Dermis microvascular lymphatic vessel endothelial cell (primary cell): Measurements from ENCODE around the gene DOCK4. TPM values are rescaled to one million over a fixed set of nuclear protein-coding genes. Genes with fewer than 3 reads are reported as not detected.

Experiments used
- DNase-seq, 2 donors: peaks; one replicate each; pipeline versions ENCODE4 v3.0.0 to v3.0.0-alpha.2; 2010; ENCODE audit warnings: low read depth in 2 of 2
- total RNA-seq: library from RNA; depleted of rRNA; stranded (reverse); fragments of >200 nt; gene quantifications from 2 replicates; pipeline ENCODE4 v1.2.1, GENCODE V29; 2014

Gene DOCK4
- total RNA-seq, 1 donor from 2014 or later: 59.7 TPM

DNA sequence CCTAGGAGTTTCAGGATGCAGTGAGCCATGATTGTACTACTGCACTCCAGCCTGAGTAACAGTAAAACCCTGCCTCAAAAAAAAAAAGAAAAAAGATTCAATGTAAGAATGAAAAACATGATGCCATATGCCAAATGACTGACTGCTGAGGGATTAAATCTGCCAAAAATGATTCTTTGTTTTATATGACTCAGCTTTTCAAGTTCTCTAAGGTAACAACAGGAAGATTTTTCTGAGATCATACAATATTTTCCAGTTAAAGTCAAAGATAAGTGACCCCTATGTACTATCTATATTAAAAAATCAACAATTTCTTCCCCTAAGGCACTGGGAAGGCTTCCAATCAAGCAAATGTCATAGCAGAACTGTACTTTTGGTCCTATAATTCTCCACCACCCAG, 372.7 kb downstream of the DOCK4 start:
- DNase-seq: peak in 1 of 2 donors; percentile 91

- DNase-seq: no peak
Observed at GRCh38 chr7:111832174-111832573, 374.0 kb downstream of the DOCK4 start.

- DNase-seq: no peak
Observed at GRCh38 chr7:111829221-111829620, 377.0 kb downstream of the DOCK4 start.

DNA sequence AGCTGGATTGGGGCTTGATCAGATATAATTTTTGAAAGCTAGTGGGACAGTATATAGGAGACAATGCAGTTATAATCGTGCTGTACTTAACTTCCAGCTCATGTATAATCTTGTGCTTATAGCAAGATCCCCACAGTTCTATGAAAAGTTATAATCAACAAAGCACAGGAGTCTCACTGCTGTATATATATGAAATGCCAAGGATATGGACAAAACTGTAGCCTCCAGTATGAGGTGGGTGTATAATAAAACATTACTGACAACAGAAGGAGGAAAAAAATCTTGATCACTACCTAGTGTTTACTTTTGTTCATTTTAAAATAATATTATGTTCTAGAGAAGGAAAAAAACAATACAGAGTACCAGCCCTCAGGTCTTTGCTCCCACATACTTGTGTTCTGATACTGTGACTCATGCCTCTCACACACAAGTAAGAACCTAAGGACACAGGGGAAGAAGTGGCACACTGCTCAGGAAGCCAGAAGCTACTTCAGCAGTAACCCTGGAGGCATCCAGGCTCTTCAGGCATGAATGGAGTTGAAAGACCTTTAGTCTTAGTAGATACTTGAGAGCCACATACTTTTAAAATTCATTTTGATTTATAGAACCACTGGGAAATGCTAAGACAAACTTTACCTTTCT, 378.2 kb downstream of the DOCK4 start:
- DNase-seq: peak in 1 of 2 donors; percentile 88

- no peak for DNase-seq
Observed at GRCh38 chr7:111825046-111825445, 381.2 kb downstream of the DOCK4 start.

DNA sequence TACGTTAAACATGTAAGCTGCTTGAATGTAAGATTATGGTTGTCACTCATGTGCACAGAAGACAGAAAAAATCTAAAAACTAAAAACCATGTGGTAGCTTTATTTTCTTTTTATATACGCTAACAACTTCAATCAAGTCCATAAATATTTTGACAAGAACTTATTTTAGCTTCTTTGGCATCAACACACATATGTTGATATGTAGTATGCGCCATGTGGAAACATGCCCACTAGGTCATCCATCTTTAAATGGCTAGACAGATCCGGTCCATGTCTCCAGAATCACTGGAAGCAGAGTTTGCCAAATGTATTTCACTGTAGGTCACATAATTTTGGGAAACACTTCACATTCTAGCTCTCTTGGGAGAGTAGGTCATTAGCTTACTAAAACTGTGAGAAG, 382.4 kb downstream of the DOCK4 start:
- no peak for DNase-seq

- no peak for DNase-seq
Observed at GRCh38 chr7:111821046-111821445, 385.2 kb downstream of the DOCK4 start.

- no peak for DNase-seq
Observed at GRCh38 chr7:111820621-111821020, 385.6 kb downstream of the DOCK4 start.

DNA sequence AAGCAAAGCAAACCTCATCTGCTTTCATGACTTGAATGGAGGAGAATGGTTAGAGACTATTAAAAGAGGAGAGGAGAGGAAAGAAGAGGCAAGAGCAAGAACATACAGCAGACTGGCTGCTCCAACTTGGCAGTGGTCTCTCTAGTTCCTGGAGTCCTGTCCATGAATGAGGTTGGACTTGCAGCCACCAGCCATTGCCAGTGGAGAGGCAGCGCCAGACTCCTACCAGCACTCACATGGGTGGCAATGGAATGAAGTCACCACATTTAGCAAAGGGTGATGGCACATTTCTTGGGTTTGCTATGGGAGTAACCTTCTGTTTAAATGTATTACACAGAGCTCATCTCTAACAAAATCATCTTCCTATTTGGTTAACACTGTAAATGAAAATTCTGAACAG, 386.1 kb downstream of the DOCK4 start:
- DNase-seq: no peak

DNA sequence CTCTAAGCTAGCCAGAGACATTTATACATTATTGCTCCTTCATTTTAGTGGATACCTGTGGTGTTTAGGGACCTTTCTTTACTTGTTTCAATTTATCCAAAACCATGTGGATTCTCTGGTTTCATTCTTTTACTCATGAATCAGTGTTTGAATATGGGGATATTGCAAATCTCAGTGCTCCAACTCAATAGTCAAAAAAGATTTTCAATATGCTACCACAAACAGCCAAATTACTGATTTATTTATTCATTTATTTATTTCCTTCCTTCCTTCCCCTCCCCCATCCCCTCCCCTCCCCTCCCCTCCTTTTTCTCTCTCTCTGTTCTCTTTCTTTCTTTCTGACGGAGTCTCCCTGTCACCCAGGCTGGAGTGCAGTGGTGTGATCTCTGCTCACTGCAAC, 390.8 kb downstream of the DOCK4 start:
- no peak for DNase-seq

- no peak for DNase-seq
Observed at GRCh38 chr7:111813306-111813705, 392.9 kb downstream of the DOCK4 start.

GRCh38 chr7:111806232-111806631, 400.0 kb downstream of the DOCK4 start:
- DNase-seq: no peak

DNA sequence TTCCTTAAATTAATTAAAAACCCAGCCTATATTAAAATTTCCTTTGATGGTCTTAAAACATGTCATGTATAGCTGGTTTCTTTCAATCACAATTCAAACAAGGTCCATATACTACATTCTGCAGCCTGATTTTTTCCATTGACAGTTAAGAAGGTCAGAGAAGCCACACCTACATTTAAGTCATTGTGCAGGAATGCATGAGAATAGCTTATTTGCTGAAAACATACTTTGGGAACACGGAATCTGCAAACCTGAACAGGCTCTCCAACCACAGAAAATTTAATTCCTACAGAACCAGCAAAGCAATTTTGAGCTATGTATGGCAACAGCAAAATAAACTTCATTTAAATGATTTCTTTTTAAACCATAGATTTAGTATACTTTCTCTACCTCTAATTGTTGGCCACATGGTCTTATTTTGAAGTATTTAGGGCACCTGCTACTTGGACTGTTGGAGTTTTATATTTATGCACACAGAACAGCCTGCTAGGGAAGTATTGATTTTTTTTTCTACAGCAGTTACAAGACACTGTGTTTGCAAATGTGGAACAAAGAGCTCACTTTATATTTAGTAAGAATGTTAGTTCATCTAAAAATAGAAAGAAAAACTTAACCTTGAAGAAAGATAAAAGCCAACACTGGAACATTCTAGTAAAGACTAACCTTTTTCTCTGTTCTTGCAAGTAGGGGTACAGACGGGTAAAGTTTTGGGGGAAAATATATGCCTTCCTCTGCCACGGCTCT, 403.0 kb downstream of the DOCK4 start:
- DNase-seq: no peak

GRCh38 chr7:111802194-111802772, 403.9 kb downstream of the DOCK4 start:
- DNase-seq: no peak

GRCh38 chr7:111801277-111801676, 404.9 kb downstream of the DOCK4 start:
- DNase-seq: no peak

DNA sequence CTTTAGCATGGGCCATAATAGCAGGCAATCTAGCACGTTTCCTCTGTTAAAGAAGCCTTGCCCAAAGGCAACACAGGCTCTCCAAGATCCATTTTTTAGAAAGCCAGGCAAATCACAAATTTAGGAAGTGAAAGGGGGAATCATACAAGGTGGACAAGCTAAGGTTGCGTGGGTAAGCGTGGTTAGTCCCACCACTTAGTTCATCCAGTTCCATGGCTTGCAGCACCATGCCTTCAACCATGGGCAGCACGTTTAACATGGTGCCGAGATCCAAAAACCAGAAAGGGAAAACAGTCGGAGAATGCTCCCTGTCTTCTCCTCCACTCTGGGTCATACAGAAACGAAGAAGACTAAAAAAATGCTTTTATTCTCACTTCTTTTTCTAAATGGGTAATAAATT, 409.5 kb downstream of the DOCK4 start:
- peak in 1 of 2 donors; percentile 15 for DNase-seq

- DNase-seq: no peak
Observed at GRCh38 chr7:111789870-111790269, 416.3 kb downstream of the DOCK4 start.

DNA sequence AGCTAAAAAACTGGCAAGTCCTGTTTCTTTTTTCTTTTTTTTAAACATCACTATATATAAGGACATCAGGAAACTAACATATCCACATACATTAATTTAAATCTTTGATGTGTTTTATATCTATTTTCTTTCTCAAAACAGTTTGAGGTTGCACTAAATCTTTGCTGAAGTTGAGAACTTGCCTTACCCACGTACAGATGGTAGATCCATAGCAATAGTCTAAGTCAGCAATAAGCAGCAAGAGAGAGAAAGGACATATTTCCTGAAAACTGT, 417.2 kb downstream of the DOCK4 start:
- no peak for DNase-seq

DNA sequence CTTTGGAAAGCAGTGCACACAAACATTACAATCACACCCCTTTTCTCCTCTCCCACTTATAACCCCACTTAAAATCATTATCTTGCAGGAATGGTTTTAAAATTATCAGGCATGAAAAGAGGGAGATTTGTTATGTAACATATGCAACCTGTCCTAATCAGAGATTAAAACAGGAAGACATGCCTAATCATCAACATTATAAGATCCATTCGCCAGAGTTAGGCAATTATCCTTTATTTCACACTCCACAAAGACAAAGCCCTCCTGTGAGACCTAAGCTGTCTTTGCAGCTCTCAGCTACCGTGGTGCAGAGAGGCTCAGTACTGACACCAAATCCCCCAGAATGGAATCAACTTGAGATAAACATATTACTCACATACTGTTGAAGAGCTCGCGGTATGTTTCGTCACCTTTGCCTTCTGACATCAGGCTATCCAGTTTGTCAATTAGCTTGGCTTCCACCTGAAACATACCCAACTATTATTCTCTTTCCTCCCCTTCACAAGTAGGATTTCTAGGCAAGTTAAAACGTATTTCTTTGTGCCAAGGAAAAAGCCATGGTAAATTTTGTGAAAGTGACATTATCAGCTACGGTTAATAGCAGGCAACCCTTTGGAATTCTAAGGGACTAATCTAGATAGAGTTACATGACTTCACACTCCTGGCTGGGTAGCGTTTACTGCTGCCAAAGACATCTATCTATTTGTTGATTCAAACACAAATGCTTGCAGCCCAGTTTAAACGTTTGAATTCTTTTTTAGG, 417.7 kb downstream of the DOCK4 start:
- DNase-seq: peak in 1 of 2 donors; percentile 21

GRCh38 chr7:111787741-111788140, 418.5 kb downstream of the DOCK4 start:
- no peak for DNase-seq

DNA sequence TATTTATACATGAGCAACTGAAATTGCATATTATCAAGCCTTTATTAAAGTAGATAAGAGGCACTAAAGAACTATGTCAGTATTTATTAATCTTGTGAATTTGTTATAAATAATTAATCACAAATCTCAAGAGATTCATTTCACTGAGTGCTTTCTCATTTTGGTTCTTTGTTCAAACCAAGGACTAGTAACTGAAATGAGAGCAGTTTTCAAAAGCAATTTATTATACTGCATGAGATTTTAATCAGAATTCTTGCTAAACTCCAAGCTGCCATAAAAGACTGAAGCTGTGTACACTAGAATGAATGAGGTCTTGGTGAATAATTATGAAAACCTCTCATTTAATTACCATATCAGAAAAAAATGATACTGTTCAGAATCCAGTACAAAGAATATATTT, 419.1 kb downstream of the DOCK4 start:
- no peak for DNase-seq

DNA sequence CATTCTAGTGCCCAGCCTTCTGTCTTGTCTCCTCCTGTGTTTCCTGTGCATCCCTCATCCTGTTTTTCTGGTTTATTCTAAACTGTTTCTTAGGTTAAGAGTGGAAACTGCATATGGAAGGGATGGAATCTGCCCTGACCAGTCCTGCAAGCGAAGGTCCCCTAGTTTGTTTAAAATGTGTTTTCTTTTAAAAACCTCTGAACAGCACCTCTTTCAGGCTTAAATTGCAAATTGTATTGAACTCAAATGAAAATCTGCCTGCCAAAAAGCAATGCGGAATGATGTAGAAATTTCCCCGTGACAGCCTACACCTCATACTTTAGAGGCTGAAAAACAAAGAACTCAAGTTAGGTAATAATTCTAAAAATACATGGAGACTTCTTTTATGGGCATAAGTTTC, 421.1 kb downstream of the DOCK4 start:
- no peak for DNase-seq
